H1 (cell line): ENCODE data around the gene ACTG2. TPM values are rescaled to one million over a fixed set of nuclear protein-coding genes. Genes with fewer than 3 reads are reported as not detected.

Source experiments
- BCL11A ChIP-seq, 2 experiments: IDR thresholded peaks; one replicate each; pipeline ENCODE4 v1.6.1; 2011; ENCODE audit warnings: low read depth in 2 of 2, low read length in 2 of 2, mild to moderate bottlenecking in 2 of 2
- polyA plus RNA-seq, 7 experiments: library from polyadenylated mRNA; depleted of rRNA in 3 of 7; stranded (reverse) in 5 of 7; unstranded in 2 of 7; fragments of >200 nt in 5 of 7; fragments of 200-250 nt in 2 of 7; gene quantifications; 1 replicate in 5 of 7; 2 replicates in 1 of 7; 4 replicates in 1 of 7; pipeline versions ENCODE4 v1.2.1 to v1.2.3, GENCODE V29; 2011 to 2013; ENCODE audit warnings: missing spikeins in 2 of 7, mixed read lengths in 2 of 7
- total RNA-seq: library from RNA; stranded (reverse); fragmentation: NEBNext Ultra II Directional; extraction: Animal tissue kit (Norgen Biotek cat#: 25700); gene quantifications from 2 replicates; pipeline ENCODE4 v1.2.1, GENCODE V29; 2021

Gene ACTG2
- total and polyA plus RNA-seq, 2 of the 8 experiments (the other 6 are each of a cell fraction or from before 2014, with no cell fraction given): 6.2 to 13.7 TPM

- TF ChIP-seq BCL11A (IDR thresholded peaks at IDR 0.05; ENCODE audit: low read depth in 2 of 2, low read length in 2 of 2): no peak
- TF ChIP-seq, all 59 proteins: peak for 0
These were observed 3.6 kb upstream of the ACTG2 start (continued) for GRCh38 chr2:73889206-73889605.
